ENCODE results near the gene GANC. TPM values are rescaled to one million over a fixed set of nuclear protein-coding genes. Genes with fewer than 3 reads are reported as not detected.

GANC gene
- total RNA-seq (2011; cell fraction: chromatin; rRNA removed; ENCODE audit: low replicate concordance): 23.0 and 32.4 TPM in 2 replicates
- 12.7 and 17.4 TPM in 2 replicates for total RNA-seq (2011; cell fraction: nucleolus; rRNA removed)
- 17.2 and 24.0 TPM in 2 replicates for total RNA-seq (2011; cell fraction: nucleoplasm; rRNA removed)
- total RNA-seq (2014; rRNA removed): 9.3 and 11.6 TPM in 2 replicates
- total RNA-seq (2014; rRNA removed; fragmentation: Illumina TruSeq; extraction: Trizol): 12.3 and 14.7 TPM in 2 replicates
- 13.2 and 15.1 TPM in 2 replicates for total RNA-seq (2015; rRNA removed; fragmentation: Illumina TruSeq; extraction: Trizol)
- 14.5 and 15.0 TPM in 2 replicates for total RNA-seq (2021)
- 19.0 and 19.2 TPM in 2 replicates for polyA plus RNA-seq (2011; rRNA removed)
- 7.9 and 9.7 TPM in 2 replicates for polyA plus RNA-seq (2011; cell fraction: cytosol; rRNA removed)
- polyA plus RNA-seq (2011; cell fraction: nucleus; rRNA removed): 28.9 and 37.1 TPM in 2 replicates
- polyA plus RNA-seq (2012): 12.6 and 12.9 TPM in 2 replicates
- 13.6 and 15.3 TPM in 2 replicates for polyA plus RNA-seq (2014; fragmentation: Illumina TruSeq; extraction: Trizol)
- polyA plus RNA-seq (2014; fragmentation: Nextera tagmentation; extraction: Ambion mirVana): 10 to 100 TPM; 10.9 to 17.3 TPM
- polyA plus RNA-seq (2014; rRNA removed): 11.1 and 14.1 TPM in 2 replicates
- 13.8 and 20.6 TPM in 2 replicates for polyA minus RNA-seq (2011; rRNA and poly(A)+ RNA removed)
- 10.8 and 15.0 TPM in 2 replicates for polyA minus RNA-seq (2011; cell fraction: cytosol; rRNA and poly(A)+ RNA removed)
- polyA minus RNA-seq (2011; cell fraction: nucleus; rRNA and poly(A)+ RNA removed): 12.9 and 25.2 TPM in 2 replicates
- Bru-seq, nascent RNA: percentile 49 among the genes with signal in this experiment
- percentile 54 among the genes with signal in this experiment for BruChase-seq, experiment 1, labeled RNA remaining after a 2-hour chase
- percentile 53 among the genes with signal in this experiment for BruChase-seq, experiment 2, labeled RNA remaining after a 6-hour chase
- long read RNA-seq, experiment 1, partial matches to known transcripts: 10 of 25 reads
- long read RNA-seq, experiment 1, other reads (novel, unspliced or antisense): 13 of 25 reads
- long read RNA-seq, experiment 2, partial matches to known transcripts: 0 of 3 reads
- long read RNA-seq, experiment 2, other reads (novel, unspliced or antisense): 2 of 3 reads
- long read RNA-seq, experiment 3, partial matches to known transcripts: 0 of 7 reads
- long read RNA-seq, experiment 3, other reads (novel, unspliced or antisense): 6 of 7 reads

DNA sequence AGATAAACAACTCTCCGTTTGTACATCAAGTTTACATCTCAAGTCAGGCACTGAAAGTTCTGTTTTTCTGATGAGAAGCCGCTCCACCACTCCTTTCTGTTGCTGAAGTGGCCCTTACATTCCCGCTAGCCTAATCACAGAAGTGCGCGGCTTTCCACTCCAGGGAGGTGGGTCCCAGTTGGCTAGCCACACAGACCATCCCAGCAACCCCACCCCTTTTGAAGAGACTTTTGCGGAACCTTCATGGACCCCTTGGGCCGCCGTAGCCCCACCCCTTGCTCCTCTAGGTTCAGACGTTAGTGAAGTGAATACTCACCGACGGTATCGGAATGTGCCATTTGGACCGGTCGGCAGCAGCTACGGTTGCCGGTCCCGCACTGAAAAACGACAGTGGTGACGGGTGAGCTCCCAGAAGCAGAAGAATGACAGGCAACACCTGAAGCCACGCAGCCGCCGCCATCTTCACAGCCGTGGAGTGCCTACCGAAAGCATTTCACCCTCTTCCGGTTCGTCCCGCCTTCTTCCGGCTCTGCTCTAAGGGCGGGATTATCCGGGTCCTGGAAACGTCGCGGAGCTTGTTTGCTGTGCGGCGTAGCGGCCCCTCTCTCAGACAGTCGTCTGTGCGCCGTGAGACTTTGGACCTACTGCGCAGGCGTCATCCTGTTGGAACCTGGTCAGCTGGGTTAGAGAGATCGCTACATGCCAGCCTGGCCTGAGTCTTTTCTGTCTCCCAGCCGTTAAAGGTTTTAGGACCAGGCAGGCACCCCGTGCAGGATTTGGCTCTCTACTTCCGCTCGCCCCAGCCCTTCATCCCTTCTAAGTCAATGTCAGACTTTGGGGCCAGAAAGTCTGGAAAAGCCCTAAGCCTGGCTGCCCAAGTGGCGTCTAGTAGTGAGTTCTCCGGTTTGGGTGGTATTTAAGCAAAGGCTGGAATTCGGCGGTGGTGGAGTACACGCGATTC, at the start of gene GANC, which contains the start of gene TMEM87A:
Gene GANC, plus strand, starts transcription at position 263 of the 961 bp plus-strand sequence. CDS start 1,281 bp downstream, outside the sequence.
Gene TMEM87A, minus strand, starts transcription at position 495 of the 961 bp plus-strand sequence. Its CDS starts 35 bp downstream, at position 460.
- Histone ChIP-seq H3K4me3 (peak within 1 kb of the TSS; percentile 64), H3K9me1 (ENCODE audit: control insufficient read depth, insufficient read depth, low read length) (no peaks in the 10 kb centered on the region), H3K79me2 (ENCODE audit: control insufficient read depth, insufficient read depth, low read length) (peaks cover 74% of the 10 kb centered on the region), H3K9ac (ENCODE audit: insufficient read depth in 1 of 2, low read depth in 2 of 2, low read length in 2 of 2) (peak within 1 kb of the TSS; percentile 95), H2AFZ (ENCODE audit: low read depth, low read length) (peak within 1 kb of the TSS; percentile 99), H4K20me1 (replicated peaks; ENCODE audit: control insufficient read depth, insufficient read depth, low read length) (no peaks in the 10 kb centered on the region; the same call in 1 of the 2 replicates), H3K27me3 (ENCODE audit: control insufficient read depth in 2 of 2, insufficient read depth in 2 of 2, low read length in 2 of 2) (no peaks in the 10 kb centered on the region), H3K27ac (ENCODE audit: extremely low read depth, low read depth, low read length) (peak within 1 kb of the TSS; percentile 99), H3K9me3 (replicated peaks; ENCODE audit: control insufficient read depth, insufficient read depth, low read depth, low read length) (no peaks in the 10 kb centered on the region), H3K4me1 (replicated peaks in 1 of 2; ENCODE audit: control insufficient read depth in 2 of 2, insufficient read depth in 2 of 2, low read length in 2 of 2) (peaks cover 0 to 4% of the 10 kb centered on the region in 2 experiments; a peak in 1 of 5 replicates), H3K36me3 (ENCODE audit: control insufficient read depth, insufficient read depth, low read length) (peaks cover 26% of the 10 kb centered on the region), H3K4me2 (ENCODE audit: insufficient read depth, low read length) (peak within 1 kb of the TSS; percentile 92)
- POLR2A ChIA-PET: interaction anchor here (0.5 to 2.0 kb wide), 13 partner anchors 9 to 1521 kb away, joined by 3 to 8 read pairs (median 3); partner anchors contain the start of gene VPS39
- in situ Hi-C loops (cut with MboI): no loop called here
- CTCF ChIA-PET (ENCODE audit: low intra/inter-chr PET ratio): interaction anchor here (0.7 kb wide), 1 partner anchor 71 kb away, joined by 3 read pairs; no protein-coding TSS in a partner anchor
- WGBS (ENCODE audit: insufficient coverage, low coverage, missing lambda C conversion rate): under 1% methylated on average over 52 of the region's 52 CpGs
- intact Hi-C loops (cut with micrococcal nuclease): no loop called here
- DNase-seq (ENCODE audit: extremely low read depth in 1 of 4, low spot score in 3 of 4) (peak; percentile 89 to 99 (median 91)), FAIRE-seq (peak; percentile 99), ATAC-seq (peak; percentile 95)
- TSS peak; percentile 66 for BruUV-seq (replicated peaks)
- TF ChIP-seq GTF2E2 (tag; IDR thresholded peaks at IDR 0.05) (peak; percentile 98), CBX3 (IDR thresholded peaks at IDR 0.05; ENCODE audit: borderline replicate concordance in 1 of 2, low read length in 2 of 2) (no peak; a peak in 1 of 3 replicates), TRIM28 (IDR thresholded peaks at IDR 0.05) (peak; percentile 63; the same call in 1 of the 2 replicates), TAF1 (IDR thresholded peaks at IDR 0.05; ENCODE audit: control insufficient read depth, extremely low read depth, insufficient read depth, low read length, severe bottlenecking) (peak; percentile 95), CAMTA2 (CRISPR knock-in tag; conservative IDR thresholded peaks at IDR 0.05) (no peak), POLR2B (IDR thresholded peaks at IDR 0.05; ENCODE audit: low read depth, partially characterized antibody) (peak; percentile 98), ELF4 (CRISPR knock-in tag; IDR thresholded peaks at IDR 0.05) (peak; percentile 91), CHAMP1 (IDR thresholded peaks at IDR 0.05) (0 out of 2 replicates have a peak, but pooled peaks have one; percentile 29), GATA2 (CRISPR knock-in tag; IDR thresholded peaks at IDR 0.05) (no peak)
- TF ChIP-seq, protein P1, sequence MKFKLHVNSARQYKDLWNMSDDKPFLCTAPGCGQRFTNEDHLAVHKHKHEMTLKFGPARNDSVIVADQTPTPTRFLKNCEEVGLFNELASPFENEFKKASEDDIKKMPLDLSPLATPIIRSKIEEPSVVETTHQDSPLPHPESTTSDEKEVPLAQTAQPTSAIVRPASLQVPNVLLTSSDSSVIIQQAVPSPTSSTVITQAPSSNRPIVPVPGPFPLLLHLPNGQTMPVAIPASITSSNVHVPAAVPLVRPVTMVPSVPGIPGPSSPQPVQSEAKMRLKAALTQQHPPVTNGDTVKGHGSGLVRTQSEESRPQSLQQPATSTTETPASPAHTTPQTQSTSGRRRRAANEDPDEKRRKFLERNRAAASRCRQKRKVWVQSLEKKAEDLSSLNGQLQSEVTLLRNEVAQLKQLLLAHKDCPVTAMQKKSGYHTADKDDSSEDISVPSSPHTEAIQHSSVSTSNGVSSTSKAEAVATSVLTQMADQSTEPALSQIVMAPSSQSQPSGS (CRISPR knock-in tag; IDR thresholded peaks at IDR 0.05): no peak
